Glomerular endothelial cell (primary cell): ENCODE results near the gene TMEM134. TPM values are rescaled to one million over a fixed set of nuclear protein-coding genes. Genes with fewer than 3 reads are reported as not detected.
A peak's percentile ranks its signal among the peaks of the same experiment; 100 is the strongest.
"Not testable (repeated sequence)": the region's sequence is repeated elsewhere in the genome, so short reads cannot be mapped to it uniquely, and the experiment has no call there.

Experiments used
- DNase-seq: peaks from one replicate; pipeline ENCODE4 v3.0.0-alpha.2; 2011; ENCODE audit warnings: low read depth, low spot score; ENCODE audit errors: extremely low read depth
- total RNA-seq: library from RNA; depleted of rRNA; stranded (reverse); fragments of >200 nt; gene quantifications from 2 replicates; pipeline ENCODE4 v1.2.3, GENCODE V29; 2015

The TMEM134 gene
- total RNA-seq, 1 donor from 2014 or later, result 88.6 TPM

GRCh38 chr11:67486481-67487195, 17.6 kb upstream of the TMEM134 start:
- DNase-seq, result no peak

GRCh38 chr11:67485873-67486361, 16.9 kb upstream of the TMEM134 start:
- not testable (repeated sequence) for DNase-seq

- DNase-seq, result no peak
Measured at GRCh38 chr11:67484847-67485311, 15.8 kb upstream of the TMEM134 start.

- no peak for DNase-seq
Measured at GRCh38 chr11:67483831-67484665, 15.0 kb upstream of the TMEM134 start.

- DNase-seq, result peak; percentile 92
Measured at GRCh38 chr11:67482827-67483798, 14.1 kb upstream of the TMEM134 start, which contains the start of gene AIP. Gene AIP (plus strand): TSS chr11:67483026. CDS start chr11:67483159, 133 bp downstream.

- no peak for DNase-seq
Measured at GRCh38 chr11:67482275-67482826, 13.3 kb upstream of the TMEM134 start.

- DNase-seq, result not testable (repeated sequence)
Measured at GRCh38 chr11:67477344-67478050, 8.4 kb upstream of the TMEM134 start.

GRCh38 chr11:67476692-67477091, 7.6 kb upstream of the TMEM134 start:
- DNase-seq, result not testable (repeated sequence)

GRCh38 chr11:67472882-67473281, 3.8 kb upstream of the TMEM134 start:
- no peak for DNase-seq

- no peak for DNase-seq
Measured at GRCh38 chr11:67470337-67471002, 1.4 kb upstream of the TMEM134 start.

- no peak for DNase-seq
Measured at GRCh38 chr11:67469508-67469811, 409 bp upstream of the TMEM134 start.

- no peak for DNase-seq
Measured at GRCh38 chr11:67468456-67468758, 644 bp downstream of the TMEM134 start.

GRCh38 chr11:67468056-67468455, 995 bp downstream of the TMEM134 start:
- DNase-seq, result no peak

GRCh38 chr11:67466962-67467771, 1.9 kb downstream of the TMEM134 start:
- no peak for DNase-seq

- DNase-seq, result no peak
Measured at GRCh38 chr11:67466367-67466766, 2.7 kb downstream of the TMEM134 start.

GRCh38 chr11:67465530-67465929, 3.5 kb downstream of the TMEM134 start:
- DNase-seq, result not testable (repeated sequence)

GRCh38 chr11:67465189-67465510, 3.9 kb downstream of the TMEM134 start:
- no peak for DNase-seq

- no peak for DNase-seq
Measured at GRCh38 chr11:67464411-67465188, 4.5 kb downstream of the TMEM134 start.
